ENCODE results near the gene ARFGAP3.

The ARFGAP3 gene

DNA sequence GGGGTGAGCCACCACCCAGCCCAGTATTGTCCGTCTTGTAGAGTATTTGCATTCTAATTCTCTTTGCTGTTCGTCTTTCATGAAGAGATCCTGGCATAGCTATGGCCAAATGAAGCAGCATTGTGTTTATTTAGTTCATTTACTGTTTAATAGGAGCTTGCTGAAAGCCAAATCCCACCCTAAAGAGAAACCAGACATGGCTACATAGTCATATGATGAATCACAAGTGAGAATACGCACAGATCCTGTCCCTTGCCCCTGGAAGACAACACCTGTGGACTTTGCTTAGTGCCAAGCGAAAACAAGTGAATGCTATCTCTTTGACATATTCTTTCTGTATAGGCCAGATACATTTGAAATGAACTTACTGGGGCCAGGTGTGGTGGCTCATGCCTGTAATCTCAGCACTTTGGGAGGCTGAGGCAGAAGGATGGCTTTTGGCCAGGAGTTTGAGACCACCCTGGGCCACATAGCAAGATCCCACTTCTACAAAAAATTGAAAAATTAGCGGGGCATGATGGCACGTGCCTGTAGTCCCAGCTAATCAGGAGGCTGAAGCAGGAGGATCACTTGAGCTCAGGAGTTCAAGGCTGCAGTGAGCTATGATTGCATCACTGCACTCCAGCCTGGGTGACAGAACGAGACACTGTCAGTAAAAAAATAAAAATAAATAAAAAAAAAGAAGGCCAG lies 5.1 kb upstream of the ARFGAP3 start:
- no peak for DNase-seq (ENCODE audit: low read depth)

DNA sequence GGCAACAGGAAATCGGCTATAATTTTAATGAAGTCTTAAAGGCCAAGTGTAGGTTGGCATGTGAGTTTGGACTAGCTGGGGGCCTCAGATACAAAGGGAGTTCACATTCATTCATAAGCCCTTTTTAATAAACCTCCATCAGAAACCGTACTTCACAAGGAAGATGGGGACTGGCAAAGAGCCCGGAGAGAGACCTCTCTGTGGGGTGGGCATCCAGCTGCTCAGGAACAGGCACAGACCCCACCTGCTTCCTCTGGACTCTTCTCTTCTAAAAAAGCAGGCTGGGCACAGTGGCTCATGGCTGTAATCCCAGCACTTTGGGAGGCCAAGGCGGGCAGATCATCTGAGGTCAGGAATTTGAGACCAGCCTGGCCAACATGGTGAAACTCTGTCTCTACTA lies 3.9 kb upstream of the ARFGAP3 start:
- DNase-seq (ENCODE audit: low read depth) = no peak

DNA sequence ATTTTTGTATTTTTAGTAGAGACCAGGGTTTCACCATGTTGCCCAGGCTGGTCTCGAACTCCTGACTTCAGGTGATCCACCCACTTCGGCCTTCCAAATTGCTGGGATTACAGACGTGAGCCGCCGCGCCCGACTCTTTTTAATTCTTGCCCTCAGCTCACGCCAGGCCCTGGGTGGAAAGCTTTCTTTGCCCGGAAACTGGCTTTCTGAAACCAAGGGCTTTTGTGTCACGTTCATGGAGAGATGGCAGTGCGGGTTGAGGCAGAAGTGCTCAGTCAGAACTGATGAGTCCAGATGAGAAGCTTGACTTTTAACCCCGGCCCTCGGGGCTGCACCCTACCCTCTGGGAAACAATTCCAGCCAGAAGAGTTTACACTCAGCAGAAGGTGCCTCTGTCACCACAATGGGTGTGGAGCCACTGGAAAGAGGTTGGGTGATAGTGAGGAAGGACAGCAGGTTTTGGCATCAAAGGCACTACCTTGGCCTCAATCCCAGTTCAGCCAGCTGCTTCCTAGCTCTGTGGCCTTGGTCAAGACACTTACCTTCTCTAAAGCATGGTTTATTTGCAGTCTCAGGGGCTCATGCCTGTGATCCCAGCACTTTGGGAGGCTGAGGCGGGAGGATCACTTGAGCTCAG lies 890 bp upstream of the ARFGAP3 start:
- DNase-seq (ENCODE audit: low read depth) = no peak

GRCh38 chr22:42856179-42856864 lies 751 bp downstream of the ARFGAP3 start:
- DNase-seq (ENCODE audit: low read depth) = peak; percentile 39

DNA sequence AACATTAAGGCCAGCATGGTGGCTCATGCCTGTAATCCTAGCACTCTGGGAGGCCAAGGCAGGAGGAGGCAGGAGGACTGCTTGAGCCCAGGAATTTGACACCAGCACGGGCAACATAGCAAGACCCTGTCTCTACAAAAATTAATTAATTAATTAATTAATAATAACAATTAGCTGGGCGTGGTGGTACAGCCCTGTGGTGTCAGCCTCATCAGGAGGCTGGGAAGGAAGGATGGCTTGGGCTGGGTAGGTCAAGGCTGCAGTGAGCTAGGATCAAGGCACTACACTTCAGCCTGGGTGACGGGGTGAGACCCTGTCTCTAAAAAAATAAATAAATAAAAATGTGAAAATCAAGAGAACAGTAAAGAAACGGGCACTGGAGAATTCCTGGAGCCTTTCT lies 1.4 kb downstream of the ARFGAP3 start:
- no peak for DNase-seq (ENCODE audit: low read depth)

GRCh38 chr22:42855211-42855610 lies 1.9 kb downstream of the ARFGAP3 start:
- no peak for DNase-seq (ENCODE audit: low read depth)

DNA sequence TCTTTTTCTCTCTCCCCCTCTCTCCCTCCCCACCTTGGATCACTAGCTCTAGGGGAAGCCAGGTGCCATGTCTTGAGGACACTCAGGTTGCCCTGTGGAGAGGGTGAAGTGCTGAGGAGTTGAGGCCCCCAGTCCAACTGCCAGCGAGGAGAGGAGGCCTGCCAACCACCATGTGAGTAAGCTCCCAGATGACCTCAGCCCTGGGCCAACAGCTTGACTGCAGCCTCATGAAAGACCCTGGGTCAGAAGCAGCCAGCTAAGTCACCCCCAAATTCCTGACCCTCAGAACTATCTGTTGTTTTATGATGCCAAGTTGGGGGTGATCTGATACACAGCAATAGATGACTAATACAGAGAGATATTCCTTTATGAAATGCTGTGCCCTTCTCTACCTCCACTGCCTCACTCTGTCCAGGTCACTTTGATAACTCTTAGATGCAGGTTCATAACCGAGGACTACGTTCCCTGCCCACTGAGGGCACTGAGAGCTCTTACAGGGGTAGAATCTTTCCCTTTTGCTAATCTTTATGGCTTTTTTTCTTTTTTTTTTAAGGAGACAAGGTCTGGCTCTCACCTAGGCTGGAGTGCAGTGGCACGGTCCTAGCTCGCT lies 8.0 kb downstream of the ARFGAP3 start:
- DNase-seq (ENCODE audit: low read depth) = no peak

GRCh38 chr22:42847110-42847509 lies 10.0 kb downstream of the ARFGAP3 start:
- no peak for DNase-seq (ENCODE audit: low read depth)

GRCh38 chr22:42844756-42845155 lies 12.3 kb downstream of the ARFGAP3 start:
- DNase-seq (ENCODE audit: low read depth) = no peak

GRCh38 chr22:42842658-42843370 lies 14.3 kb downstream of the ARFGAP3 start:
- DNase-seq (ENCODE audit: low read depth) = no peak

DNA sequence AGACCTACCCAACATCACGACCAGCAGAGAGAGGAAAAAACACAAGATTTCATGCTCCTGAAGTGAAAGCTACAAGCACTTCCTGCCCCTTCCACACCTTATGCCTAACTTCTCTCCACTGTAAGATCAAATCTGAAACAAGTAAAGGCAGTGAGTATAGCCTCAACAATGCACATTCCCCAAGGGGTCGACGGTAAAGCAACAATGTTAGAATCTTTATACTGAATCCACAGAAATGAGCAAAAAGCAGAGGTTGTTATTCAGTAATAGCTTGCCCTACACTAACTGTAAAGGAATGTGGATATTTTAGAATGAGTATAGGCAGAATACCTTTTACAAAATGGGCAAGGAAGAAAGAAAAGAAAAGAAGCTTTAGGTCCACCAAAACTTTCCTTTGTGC lies 15.6 kb downstream of the ARFGAP3 start:
- no peak for DNase-seq (ENCODE audit: low read depth)

DNA sequence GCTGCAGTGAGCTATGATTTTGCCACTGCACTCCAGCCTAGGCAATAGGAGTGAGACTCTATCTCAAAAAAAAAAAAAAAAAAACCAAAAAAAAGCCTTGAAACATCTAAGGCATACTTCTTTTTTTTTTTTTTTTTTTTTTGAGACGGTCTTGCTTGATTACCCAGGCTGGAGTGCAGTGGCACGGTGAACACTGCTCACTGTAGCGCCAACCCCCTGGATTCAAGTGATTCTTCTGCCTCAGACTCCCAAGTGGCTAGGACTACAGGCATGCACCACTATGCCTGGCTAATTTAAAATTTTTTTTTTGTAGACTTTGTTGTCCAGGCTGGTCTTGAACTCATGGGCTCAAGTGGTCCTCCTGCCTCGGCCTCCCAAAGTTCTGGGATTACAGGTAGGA lies 19.5 kb downstream of the ARFGAP3 start:
- DNase-seq (ENCODE audit: low read depth) = no peak

DNA sequence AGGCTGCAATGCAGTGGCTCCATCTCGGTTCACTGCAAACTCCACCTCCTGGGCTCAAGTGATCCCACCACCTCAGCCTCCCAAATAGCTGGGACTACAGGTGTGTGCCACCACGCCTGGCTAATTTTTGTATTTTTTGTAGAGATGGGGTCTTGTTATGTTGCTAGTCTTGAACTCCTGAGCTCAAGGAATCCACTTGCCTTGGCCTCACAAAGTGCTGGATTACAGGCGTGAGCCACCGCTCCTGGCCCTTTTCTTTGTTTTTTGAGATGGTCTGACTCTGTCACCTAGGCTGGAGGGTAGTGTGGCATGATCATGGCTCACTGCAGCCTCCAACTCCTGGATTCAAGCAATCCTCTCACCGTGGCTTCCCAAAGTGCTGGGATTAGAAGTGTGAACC lies 21.0 kb downstream of the ARFGAP3 start:
- DNase-seq (ENCODE audit: low read depth) = no peak

DNA sequence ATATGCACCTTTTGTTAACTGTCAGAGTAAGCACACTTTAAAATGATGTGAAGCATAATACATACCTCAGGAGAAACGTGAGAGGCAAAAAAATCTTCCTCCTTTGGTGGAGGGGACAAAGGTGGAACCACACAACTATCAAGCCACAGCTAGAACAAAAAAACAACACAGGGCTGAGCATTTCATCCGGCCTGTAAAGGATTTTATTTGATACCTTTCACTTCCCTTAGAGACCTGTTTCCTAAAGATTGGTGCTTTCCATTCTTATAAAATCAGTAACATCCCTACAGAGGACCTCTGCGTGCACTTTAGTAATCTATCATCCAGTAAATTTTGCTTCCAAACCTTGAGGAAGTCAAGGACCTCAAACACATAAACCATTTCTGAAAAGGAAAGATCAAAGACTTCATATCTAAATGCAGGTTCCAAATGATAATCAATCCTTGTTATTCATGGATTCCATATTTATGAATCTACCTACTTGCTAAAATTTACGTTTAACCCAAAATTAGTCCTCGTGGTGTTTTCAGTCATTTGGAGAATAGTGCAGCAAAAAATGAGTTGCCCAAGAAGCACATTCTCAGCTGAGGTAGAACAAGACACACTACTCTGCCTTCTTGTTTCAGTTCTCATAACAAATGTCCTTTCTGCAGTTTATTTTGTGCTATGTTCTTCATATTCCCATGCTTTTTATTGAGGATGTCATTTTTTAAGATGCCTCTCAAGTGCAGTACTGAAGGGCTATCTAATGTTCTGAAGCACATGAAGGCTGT lies 22.7 kb downstream of the ARFGAP3 start:
- no peak for DNase-seq (ENCODE audit: low read depth)

GRCh38 chr22:42833104-42833503 lies 24.0 kb downstream of the ARFGAP3 start:
- no peak for DNase-seq (ENCODE audit: low read depth)

DNA sequence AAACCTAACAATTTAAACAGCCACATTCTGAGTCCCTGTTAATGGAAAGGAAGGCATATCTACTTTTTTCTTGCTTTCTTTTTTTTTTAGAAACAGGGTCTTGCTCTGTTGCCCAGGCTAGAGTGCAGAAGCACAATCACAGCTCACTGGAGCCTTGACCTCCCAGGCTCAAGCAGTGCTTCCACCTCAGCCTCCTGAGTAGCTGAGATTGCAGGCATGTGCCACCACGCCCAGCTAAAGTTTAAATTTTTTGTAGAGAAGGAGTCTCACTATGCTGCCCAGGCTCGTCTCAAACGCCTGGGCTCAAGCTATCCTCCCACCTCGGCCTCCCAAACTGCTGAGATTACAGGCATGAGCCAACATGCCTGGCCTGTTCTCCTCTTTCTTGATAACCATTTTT lies 25.4 kb downstream of the ARFGAP3 start:
- DNase-seq (ENCODE audit: low read depth) = no peak

DNA sequence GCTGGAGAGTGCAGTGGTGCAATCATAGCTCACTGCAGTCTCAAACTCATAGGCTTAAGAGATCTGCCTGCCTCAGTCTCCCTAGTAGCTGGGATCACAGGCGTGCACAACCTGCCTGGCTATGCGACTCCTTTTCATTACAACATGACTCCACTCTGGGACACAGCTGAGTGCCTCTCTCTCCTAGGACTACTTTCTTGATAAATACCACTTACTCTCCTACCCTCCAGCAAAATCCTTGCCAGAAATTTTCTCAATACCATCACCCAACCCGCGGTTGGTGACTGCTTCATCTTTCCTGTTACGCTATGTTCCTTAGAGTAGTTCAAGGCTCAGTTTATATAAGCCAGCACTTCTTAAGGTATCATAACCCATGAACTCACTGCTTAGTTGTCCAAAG lies 26.9 kb downstream of the ARFGAP3 start:
- no peak for DNase-seq (ENCODE audit: low read depth)

DNA sequence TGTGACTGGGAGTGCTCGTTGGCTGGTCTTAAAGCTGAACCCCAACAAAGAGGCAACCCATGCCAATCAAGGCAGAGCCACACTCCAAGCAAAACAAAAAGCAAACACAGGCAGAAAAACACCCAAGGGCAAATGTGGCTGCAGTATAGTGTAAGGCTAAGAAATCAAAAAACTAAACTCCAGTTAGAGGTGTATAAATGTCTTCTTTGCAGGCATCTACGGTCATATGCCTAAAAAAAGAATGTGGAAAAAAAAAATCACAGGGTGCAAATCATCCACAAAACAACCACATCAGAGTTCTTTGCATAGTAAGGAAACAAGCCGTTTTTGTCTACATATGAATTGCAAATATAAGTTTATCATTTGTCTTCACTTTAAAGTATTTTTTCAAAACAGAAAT lies 27.8 kb downstream of the ARFGAP3 start:
- DNase-seq (ENCODE audit: low read depth) = no peak

DNA sequence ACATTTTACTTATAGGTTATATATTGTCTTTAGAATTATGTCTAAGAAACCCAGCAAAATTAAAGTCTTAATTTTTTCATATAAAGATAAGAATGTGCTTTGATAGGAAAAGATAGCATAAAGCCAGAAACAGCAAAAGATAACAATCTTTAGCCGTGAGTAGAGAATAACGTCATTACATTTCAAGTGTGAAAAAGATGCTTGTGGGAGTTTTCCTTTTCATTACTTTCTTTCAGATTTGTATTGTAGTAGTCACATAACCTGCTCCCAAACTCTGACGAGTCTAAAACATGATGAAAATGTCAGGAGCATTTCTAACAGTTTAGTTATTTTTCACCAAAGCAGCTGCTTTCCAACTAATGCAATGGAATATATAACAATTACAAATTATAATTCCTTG lies 31.3 kb downstream of the ARFGAP3 start:
- DNase-seq (ENCODE audit: low read depth) = no peak

DNA sequence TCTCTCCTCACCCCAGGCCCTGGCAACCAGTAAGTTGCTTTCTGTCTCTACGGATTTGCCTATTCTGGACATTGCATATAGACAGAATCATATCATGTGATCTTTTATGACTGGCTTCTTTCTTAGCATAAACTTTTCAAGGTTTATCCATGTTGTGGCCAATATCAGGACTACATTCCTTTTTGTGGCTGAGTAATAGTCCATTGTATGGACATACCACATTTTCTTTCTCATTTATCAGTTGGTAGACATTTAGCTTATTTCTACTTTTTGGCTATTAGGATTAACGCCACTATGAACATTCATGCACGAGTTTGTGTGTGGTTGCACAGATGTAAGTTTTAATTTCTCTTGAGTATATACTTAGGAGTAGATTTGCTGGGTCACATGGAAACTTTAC lies 35.7 kb downstream of the ARFGAP3 start:
- no peak for DNase-seq (ENCODE audit: low read depth)

GRCh38 chr22:42820045-42820763 lies 36.9 kb downstream of the ARFGAP3 start:
- DNase-seq (ENCODE audit: low read depth) = no peak

Measured in stimulated activated CD8-positive, alpha-beta memory T cell treated with anti-CD3 and anti-CD28 coated beads, Interleukin-12 subunit alpha, Interleukin-12 subunit beta, amount 100 ng/mL, for 1 hour (primary cell).